GM21619 (cell line): Measurements from ENCODE around the gene CEP128.

ENCODE experiments used
- ATAC-seq: cut with Tn5 transposase; IDR thresholded peaks from one replicate; pipeline ENCODE4 v1.9.1; 2021; ENCODE audit not compliant: unreplicated experiment

The CEP128 gene

DNA sequence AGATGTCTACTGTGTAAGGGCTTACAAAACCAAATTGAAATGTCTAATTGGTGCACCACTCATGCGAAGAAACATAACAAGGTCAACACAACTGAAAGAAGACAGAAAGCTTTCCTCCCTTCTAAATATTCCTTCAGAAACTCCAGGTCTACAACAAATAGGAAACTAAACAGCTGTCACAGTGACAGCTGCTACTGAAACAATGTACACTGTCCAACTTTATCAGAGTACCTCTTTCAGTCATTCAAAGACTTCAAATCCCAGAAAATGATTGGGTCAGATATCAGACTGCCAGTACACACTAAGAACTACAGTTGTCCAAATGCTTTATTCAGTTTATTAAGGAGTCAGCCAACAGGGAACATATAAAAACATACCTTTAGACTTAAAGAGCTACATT lies 35.2 kb downstream of the CEP128 start:
- ATAC-seq: no peak

DNA sequence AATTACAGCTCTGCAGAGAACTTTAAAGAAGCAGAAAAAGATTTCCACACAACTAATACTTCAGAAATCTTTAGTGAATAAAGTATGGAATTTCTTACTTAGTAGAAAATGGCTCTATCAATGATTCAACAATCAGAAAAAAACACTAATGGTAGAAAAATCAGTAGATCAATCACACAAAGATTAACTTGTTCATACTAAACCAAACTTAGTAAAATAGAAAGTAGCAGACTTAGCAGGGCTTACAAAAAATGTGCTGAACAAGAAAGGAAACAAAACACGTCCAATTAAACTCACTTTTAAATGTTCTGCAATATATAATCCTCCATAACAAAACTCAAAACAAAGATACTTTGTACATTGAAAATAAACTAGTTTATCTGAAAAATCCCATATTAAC lies 38.9 kb downstream of the CEP128 start:
- ATAC-seq: no peak

DNA sequence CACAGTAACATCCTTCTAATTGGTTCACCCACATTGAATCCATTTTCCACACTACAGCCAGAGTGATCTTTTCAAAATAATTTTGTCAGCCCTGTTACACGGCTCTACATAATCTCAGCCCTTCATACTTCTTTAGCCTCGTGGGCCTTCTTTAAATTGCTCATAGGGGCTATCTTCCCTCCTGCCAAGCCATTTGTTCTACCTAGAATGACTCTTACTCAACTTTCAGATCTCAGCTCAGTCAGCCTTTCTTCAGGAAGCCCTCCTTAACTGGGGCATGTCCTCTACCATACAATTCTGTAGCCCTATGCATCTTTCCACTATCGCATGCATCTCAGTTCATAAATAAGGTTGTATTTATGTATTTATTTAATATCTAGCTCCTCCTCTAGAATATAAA lies 39.7 kb downstream of the CEP128 start:
- ATAC-seq: no peak

DNA sequence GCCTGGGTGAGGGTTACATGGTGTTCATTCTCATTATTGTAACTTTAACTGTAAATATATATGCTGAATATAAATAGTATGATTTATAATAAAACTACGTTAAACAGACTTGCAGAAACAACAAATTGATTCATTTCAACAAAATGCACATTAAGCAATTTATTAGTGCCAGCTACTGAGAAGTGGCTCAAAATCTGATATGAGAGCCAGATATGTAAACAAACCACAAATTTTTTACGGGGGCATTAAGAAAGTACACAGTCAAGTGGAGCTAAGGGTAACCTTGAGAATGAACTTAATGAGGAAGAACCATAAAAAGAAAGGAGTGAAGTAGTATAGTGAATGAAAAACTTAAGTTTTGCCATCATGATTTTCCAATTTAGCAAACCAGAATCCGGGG lies 40.3 kb downstream of the CEP128 start:
- no peak for ATAC-seq

DNA sequence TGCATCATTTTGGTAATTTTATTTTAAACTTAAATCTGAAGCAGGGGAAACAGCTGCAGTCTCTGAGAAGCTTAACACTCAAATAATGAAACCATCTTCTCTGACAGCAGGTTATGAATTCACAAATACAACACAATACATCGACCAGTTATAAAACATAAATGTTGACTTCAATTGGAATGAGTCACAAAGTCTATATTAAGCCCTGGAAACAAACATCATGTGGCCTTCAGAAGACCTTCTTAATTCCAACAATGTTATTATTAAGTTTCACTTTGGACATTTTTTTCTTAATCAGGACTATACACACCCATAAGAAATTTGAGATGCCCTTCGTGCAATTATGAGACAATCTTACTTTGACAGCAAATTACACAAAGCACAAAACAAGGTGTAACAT lies 68.9 kb downstream of the CEP128 start:
- ATAC-seq: no peak

DNA sequence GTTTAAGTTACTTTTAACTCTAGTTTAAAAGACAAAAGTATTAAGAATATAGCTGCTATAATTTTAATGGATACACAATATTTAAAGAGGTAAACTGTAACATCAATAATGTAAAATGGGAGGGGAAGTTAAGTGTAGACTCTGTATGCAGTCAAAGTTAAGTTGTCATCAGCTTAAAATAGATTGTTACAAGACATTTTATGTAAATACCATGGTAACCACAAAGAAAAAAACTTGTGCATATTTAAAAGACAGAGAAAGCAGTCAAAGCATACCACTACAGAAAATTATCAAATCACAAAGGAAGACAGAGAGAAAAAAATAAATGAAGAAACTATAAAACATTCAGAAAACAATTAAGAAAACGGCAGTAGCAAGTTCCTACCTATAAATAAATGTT lies 73.3 kb downstream of the CEP128 start:
- no peak for ATAC-seq

DNA sequence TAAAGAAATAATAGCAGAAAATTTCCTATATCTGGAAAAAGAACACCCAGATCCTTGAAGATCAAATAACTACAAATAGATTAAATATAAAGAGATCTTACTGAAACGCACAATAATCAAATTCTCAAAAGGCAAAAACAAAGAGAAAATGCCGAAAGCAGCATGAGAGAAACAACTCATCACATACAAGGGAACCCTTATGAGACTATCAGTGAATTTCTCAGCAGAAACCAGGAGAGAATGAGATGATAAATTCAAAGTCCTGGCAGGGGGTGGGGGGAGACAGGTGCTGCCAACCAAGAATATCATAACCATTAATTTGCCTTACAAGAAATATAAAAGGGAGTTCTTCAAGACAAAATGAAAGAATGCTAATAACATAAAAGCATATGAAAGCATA lies 73.7 kb downstream of the CEP128 start:
- no peak for ATAC-seq

DNA sequence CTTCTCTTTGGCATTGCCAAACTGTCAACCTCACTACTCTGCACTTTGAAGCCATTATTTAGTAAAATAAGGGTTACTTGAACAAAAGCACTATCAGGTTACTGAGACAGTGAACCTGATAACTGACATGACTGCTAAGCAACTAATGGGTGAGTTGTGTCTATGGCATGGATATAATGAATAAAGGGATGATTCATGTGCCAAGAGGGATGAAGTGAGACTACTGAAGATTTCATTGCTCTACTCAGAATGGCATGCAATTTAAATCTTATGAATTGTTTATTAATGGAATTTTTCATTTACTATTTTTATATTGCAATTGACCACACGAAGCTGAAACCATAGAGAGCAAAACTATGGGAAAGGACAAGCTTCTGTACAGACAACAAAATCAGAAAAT lies 74.4 kb downstream of the CEP128 start:
- no peak for ATAC-seq

DNA sequence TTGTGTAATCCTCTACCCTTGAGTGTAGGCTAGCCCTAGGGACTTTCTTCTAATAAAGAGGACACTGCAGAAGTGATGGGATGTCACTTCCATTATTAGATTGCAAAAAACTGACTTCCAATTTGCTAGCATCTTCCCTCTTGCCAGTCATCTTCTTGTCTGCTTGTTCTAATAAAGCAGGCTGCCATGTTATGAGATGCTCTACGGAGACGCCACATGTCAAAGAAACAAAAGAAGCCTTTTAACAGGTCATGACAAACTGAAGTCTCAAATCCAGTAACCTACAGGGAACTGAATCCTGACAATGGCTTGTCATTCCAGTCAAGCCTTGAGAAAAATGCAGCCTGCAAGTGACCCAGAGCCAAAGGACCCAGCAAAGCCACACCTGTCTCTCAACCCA lies 76.0 kb downstream of the CEP128 start:
- no peak for ATAC-seq

DNA sequence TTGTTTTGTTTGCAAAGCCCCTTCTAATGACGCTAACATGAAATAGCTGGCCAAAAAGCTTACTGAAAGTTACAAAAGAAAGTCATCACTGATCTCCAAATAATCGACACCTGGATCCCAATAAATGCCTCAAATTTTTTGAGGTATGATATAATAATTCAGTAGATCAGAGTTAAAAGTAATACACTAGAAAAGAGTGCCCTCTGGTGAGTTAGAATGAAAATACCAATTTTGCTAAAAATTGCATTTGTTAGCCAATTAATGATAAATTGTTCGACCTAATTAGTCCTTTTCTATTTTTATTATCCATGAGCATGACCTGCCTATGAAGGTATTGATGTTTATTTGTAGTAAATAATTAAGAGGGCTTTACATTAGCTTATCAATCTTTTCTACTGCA lies 78.6 kb downstream of the CEP128 start:
- no peak for ATAC-seq

DNA sequence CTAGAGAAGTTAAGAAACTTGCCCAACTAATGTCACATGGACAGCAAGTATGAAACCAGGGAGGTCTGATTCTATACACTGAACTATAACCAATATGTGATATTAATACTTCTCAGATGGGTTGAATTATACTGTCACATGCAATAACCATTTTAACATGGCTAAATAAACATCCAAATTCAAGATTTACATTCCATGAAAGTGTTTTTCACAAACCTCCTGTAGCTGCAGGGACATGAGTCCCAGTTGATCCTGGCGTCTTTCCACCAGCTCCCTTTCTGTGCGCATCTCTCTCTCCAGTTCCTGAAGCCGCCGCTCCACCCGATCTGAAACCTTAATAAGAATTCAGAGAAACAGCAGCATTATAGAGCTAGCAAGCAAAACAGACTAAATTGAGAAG lies 79.0 kb downstream of the CEP128 start:
- ATAC-seq: no peak

DNA sequence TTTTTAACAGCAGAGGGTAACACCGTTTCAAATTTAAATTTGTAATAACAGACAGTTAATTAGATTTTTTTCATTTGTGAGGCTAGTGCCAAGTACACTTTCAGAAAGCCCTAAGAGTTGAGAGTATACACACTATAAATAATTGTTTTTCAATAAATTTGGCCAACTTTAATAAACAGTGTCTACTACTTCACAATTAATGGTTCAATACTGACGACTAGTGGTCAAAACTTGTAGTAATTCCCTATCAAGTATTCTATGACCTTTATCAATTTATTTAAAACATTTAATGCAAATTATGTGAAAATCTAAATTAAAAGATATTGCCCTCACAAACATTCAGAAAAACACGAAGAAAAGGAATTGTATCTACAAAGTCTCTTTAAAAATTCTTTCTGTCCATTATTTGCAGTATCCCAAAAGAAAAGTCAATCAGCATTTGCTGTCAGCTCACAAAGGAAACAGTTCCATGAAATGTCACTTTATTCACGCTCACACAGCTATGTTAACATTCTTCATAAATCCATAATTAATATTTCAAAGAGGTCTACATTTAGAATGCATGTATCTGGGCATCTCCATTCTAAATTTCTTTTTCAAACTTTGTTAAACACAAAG lies 91.2 kb downstream of the CEP128 start:
- peak; percentile 62 for ATAC-seq

DNA sequence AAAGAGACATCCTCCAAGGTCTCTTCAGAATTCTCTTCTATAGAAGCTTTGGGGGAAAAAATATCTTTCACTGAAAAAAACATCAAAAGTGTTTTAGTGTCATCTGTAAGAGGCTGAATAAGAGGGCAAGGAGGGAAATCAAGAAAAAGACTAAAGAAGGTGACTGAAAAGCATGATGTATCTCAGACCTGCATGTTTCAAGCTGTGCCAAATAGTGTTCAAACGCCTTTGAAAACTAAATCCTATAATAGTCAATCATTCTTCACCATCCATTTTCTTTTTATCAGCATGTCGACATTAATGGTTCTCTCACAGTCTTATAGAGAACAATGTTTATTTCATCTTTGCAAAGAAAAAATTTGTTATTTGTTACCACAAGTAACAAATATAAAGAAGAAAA lies 94.5 kb downstream of the CEP128 start:
- no peak for ATAC-seq

DNA sequence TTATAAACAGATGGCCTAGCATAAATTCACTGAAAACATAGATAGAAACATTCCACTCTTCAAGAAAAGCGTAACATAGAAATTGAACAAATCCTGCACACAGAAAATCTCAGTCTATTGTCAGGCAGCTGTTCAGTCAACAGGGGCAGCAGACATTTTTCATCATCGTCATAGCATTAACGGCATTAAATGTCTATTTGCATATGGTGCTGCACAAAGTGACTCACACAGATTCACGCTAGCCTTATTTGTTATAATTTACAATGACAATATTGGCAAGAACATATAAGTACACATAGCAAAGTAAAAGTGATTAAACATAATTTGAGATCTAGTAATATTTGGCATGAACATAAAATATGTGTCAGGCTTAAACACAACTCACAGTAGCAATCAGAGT lies 95.7 kb downstream of the CEP128 start:
- no peak for ATAC-seq

DNA sequence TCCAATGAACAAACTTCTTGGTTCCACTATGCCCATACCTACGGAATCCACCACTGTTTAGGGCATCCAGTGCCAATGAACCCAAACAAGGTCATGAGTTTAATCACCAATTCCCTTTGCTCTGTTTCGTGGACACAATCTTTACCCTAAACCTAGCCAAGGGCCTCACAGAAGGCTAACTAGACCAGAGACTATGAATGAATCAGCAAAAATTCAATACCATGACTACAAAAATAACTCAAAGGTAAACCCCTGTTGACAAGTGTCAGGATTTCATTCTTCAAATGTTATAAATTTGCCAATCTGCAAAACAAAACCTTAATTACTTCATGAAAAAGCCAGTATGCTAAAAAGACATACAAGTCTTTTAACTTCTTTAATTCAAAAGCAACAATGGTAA lies 96.7 kb downstream of the CEP128 start:
- no peak for ATAC-seq

DNA sequence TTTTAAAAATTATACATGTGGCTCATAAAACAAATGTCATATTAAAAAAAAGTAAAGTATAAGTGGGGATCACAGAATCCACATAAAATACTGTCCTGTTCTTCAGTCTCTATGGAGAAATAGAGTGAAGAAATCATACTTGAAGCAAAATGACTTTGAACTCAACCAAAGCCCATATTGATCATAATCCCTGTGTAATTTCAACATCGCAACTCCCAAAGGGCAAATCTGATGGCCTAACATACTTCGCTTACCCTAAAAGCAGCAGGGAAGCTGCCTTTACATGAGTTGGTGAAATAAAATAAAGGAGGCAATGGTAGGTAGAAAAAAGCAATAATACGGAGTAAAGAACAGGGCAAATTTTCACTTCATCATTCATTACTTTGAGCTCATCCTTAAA lies 101.8 kb downstream of the CEP128 start:
- no peak for ATAC-seq

DNA sequence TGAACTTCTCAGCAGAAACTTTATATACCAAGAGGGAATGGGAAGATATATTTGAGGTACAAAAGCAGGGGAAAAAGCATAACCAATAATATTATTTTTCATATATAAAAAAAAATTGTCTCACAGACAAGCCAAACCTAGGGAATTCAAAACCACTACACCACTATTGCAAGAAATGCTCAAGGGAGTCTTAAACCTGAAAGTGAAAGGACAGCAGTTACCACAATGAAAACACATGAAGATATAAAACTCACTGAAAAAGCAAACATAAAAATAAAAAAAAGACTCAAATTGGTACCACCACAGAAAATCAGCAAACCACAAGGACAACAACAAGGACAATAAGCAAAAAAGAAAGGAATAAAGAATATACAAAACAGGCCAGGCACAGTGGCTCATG lies 131.9 kb downstream of the CEP128 start:
- no peak for ATAC-seq

DNA sequence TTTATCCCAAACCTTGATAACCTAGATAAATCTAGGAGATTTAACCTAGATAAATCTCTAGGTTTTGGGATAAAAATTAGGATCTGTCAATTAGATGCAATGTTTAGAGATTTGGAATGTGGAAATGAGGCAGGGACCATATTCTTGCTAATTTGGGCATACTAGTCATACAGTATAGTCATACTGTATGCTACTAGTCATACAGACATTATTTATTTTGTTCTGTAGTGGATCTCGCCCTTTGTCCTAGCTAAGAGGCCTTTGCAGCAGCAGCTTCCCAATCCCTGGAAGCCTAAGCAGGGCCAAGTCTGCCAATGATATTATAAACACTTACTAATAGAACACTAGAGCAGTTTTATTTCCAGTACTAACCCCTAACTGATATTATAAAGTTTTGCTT lies 136.4 kb downstream of the CEP128 start:
- ATAC-seq: no peak

DNA sequence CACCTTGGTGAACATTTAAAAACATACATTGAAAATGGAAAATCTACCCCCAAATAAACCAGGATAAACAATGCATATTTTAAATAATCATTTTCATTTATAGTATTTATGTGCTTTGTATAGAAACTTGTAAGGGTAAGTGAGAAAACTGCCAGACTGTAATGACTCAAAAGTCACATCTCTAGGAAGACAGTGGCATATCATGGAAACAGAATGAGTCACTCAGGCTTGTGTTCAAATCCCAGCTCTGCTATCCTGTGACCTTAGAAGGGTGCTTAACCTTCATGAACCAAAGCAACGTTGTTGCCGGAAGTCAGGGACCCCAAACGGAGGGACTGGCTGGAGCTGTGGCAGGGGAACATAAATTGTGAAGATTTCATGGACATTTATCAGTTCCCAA lies 142.7 kb downstream of the CEP128 start:
- ATAC-seq: no peak

DNA sequence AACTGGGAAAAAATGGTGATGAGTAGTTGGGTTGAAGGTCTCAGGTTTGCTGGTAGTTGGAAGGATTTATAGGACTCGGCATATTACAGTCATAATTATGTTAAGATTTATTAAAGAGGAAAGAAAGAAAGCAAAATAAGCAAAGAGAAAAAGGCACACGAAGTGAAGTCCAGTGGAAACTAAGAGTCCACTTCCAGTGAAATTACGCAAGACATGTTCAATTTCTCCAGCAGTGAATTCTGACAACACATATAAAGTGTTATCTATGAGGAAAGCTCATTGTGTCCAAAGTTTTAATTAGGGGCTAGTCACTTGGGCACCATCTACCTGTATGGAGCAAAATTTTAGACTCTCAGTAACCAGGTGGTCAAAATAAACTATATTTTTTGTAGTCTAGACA lies 143.3 kb downstream of the CEP128 start:
- no peak for ATAC-seq

DNA sequence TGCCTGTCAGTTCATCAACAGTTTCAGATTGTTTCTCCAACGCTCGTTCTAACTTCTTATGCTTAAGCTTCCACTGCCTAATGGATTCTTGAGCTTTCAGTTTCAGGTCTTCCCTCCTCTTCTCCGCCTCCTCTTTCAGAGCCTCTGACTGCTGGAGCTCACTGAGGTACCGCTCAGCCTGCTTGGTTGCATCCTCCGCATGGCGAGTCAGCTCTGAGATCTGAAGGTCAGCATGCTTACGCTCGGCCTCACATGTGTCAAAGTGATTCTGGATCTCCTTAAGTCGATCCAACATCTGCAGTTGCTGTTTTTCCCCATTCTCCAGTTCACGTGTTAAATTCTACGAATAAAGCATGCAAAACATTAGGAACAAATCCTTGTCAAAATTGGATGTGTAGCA lies 148.8 kb downstream of the CEP128 start:
- ATAC-seq: no peak

DNA sequence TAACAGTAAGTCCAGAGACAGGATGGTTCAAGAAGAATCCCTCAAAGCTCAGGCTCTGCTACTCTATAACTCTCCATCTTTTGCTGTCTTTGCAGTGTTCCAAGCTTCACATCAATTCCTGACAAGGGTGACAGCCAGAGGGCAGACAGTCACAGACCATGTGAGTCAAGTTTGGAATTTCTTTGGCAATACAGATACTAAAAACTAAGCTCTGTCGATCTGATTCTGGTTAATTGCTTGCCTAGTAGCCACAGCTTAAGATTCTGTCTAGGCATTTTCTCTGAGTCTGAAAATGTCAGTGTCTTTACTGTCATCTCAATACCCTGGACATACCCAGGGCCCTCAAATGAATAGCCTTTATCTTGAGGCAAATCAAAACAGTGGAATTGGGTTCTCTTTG lies 153.7 kb downstream of the CEP128 start:
- no peak for ATAC-seq

DNA sequence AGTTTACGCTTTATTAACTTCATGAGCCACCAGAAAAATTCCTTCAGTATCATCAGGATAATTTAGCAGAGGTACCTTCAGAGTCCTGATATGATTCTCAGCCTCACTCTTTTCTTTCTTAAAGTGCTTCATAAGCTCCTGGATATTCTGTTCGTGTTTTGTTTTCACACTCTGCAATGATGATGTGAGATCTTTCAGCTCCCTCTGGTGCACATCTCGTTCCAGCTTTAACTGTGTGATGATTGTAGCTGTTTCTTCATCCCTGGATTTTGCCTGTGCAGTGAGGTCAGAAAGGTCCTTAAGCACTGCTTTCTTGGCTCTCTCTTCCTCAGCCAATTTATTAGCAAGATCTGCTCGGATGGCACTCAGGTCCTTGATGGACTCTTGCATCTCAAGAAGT lies 156.7 kb downstream of the CEP128 start:
- no peak for ATAC-seq

DNA sequence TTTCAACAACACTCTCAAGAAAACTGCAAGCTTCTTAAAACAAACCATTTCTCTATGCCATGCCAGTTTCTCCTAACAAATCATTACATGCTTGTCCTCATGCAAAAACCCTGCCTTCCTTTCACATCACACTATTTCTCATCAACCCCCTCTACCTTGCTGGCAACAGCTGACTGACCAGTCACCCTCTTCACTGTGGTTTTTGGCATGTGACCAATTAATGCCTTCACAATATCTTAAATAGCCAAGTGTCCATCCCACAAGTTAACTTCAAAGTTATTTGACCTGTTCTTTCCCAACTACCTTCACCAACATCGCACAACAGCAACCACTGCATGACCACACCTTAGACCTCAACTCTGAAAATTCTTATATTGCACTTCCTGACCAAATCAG lies 159.6 kb downstream of the CEP128 start:
- ATAC-seq: no peak
